HG03457 (cell line): Measurements from ENCODE around the gene BRICD5.

Source experiments
- ATAC-seq: cut with Tn5 transposase; IDR thresholded peaks from one replicate; pipeline ENCODE4 v1.9.1; 2021; ENCODE audit warnings: moderate number of reproducible peaks; ENCODE audit not compliant: unreplicated experiment

Gene BRICD5

DNA sequence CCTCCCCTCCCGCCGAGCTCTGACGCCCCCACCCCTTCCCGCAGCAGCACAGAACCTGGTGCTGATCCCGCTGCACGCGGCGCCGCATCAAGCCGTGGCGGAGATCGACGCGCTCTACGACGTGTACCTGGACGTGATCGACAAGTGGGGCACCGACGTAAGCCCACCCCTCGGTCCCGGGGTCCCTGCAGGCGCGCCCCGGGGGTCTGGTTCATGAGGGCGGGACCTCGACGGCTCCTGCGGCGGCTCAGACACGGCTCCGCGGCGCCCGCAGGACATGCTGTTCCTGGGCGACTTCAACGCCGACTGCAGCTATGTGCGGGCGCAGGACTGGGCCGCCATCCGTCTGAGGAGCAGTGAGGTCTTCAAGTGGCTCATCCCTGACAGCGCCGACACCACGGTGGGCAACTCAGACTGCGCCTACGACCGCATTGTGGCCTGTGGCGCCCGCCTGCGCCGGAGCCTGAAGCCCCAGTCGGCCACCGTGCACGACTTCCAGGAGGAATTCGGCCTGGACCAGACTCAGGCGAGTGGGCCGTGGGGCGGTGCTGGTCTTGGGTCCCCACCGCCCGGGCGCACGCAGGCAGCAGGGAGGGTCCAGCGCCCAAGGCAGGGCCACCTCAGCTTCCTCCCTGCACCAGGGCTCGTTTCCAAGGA lies 27.0 kb upstream of the BRICD5 start:
- ATAC-seq, result no peak

DNA sequence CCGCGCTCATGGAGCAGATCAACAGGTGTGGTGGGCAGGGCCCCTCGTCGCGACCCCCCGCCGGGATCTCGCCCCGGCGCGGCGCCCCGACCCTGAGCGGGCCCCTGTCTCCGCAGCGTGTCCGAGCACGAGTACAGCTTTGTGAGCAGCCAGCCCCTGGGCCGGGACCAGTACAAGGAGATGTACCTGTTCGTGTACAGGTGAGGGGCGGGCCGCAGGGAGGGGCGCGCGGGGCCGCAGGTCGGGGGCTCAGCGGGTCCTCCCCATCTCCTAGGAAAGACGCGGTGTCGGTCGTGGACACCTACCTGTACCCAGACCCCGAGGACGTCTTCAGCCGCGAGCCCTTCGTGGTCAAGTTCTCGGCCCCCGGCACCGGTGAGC lies 26.4 kb upstream of the BRICD5 start:
- ATAC-seq, result no peak

DNA sequence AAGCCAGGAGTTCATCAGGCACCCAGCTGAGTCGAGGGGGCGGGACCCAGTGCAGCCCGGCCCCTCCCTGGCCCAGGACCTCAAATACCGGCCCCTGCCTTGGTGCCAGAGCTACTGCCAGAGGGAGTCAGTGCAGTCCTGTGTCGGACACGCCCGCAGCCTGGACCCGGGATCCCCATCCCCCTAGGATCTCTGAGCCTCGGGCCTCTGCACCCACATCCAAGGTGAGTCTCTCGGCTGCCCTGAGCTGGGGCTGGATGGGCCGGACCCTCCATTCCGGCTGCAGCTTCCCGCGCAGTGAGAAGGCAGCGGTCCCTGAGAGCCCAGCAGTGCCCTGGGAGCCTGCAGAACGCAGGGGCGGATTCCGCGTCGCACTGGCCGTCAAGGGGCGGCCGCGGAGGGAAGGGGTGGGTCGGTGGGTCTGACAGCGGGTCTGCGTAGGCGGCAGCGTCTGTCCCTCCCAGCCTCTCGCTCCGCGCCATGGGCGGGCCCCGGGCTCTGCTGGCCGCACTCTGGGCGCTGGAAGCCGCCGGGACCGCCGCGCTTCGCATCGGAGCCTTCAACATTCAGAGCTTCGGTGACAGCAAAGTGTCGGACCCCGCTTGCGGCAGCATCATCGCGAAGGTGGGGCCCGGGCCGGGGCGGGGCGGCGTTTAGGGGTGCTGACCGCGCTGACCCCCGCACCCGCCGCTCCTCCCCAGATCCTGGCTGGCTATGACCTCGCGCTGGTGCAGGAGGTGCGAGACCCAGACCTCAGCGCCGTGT lies 25.9 kb upstream of the BRICD5 start, which contains the start of gene DNASE1L2:
DNASE1L2 (plus strand) TSS at position 108 of the 765 bp plus-strand sequence; CDS start at position 481, 373 bp downstream.
- no peak for ATAC-seq

DNA sequence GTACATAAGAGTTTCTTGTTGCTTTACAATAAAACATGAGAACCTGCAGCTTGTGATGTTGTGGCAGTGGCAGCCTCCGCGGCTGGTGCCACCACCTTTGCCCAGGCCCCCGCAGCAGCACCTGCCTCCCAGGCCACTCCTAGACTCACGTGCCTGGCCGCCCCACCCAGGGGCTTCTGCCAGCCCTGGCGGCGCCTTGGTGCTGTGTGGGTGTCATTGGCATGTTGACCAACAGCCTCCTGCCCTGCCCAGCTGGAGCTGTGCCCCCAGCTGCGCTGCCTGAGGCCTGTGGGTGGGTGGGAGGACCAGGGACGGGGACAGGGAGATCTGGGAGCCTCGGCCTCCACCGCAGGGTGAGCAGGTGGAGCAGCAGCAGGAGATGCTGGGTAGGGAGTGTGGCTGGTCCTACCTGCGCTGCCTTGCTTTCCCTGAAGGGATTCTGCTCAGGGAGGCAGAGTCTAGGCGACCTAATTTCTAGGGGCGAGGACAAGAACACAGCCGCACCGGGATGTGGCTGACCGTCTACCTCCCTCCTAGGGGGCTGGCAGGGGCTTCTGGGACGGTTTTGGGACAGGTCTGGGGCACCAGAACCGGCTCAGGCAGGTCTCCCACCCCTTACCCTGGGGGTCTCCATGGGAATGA lies 25.2 kb upstream of the BRICD5 start:
- no peak for ATAC-seq

DNA sequence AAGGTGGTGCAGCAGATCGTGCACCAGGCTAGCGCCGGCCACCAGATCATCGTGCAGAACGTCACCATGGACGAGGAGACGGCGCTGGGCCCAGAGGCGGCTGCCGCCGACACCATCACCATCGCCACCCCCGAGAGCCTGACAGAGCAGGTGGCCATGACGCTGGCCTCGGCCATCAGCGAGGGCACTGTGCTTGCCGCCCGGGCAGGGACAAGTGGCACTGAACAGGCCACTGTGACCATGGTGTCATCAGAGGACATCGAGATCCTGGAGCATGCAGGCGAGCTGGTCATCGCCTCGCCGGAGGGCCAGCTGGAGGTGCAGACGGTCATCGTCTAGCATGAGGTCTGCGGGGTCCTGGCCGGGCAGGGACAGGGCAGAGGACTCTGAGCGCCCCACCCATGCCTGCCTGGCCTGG lies 24.6 kb upstream of the BRICD5 start:
- ATAC-seq, result no peak

DNA sequence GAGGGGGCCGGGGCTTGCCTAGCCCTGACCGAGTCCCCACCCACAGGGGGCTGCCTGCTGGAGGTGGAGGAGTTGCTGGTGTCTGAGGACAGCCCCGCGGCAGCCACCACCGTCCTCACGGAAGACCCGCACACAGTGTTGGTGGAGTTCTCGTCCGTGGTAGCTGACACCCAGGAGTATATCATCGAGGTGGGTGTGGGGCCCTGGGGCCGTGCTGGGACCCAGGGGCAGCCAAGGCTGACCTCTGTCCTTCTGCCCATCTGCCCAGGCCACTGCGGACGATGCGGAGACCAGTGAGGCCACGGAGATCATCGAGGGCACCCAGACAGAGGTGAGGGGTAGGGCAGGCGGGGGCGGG lies 24.1 kb upstream of the BRICD5 start:
- ATAC-seq, result no peak

DNA sequence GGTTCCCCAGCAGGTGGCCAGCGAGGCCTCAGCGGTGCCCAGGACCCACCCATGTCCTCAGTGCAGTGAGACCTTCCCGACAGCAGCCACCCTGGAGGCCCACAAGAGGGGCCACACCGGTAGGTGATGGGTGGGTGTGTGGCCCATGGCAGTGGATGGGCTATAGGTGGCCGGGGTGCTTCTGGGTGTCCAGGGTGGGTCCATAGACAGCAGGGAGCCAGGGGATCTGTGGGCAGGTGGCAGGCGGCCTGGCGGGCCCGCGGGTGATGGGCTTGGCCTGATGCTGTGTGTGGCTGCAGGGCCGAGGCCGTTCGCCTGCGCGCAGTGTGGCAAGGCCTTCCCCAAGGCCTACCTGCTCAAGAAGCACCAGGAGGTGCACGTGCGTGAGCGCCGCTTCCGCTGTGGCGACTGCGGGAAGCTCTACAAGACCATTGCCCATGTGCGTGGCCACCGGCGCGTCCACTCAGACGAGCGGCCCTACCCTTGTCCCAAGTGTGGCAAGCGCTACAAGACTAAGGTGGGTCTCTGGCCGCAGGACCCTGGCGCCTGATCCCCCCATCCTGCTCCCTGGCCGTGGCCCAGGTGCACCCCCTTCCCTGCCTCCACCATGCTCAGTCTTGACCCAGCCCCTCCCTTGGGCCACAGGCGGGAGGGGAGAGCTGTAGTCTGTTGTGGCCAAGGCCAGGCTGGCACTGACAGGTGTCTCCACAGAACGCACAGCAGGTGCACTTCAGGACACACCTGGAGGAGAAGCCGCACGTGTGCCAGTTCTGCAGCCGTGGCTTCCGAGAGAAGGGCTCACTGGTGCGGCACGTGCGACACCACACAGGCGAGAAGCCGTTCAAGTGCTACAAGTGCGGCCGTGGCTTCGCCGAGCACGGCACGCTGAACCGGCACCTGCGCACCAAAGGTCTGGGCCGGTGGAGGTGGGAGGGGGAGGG lies 23.5 kb upstream of the BRICD5 start:
- ATAC-seq, result no peak

DNA sequence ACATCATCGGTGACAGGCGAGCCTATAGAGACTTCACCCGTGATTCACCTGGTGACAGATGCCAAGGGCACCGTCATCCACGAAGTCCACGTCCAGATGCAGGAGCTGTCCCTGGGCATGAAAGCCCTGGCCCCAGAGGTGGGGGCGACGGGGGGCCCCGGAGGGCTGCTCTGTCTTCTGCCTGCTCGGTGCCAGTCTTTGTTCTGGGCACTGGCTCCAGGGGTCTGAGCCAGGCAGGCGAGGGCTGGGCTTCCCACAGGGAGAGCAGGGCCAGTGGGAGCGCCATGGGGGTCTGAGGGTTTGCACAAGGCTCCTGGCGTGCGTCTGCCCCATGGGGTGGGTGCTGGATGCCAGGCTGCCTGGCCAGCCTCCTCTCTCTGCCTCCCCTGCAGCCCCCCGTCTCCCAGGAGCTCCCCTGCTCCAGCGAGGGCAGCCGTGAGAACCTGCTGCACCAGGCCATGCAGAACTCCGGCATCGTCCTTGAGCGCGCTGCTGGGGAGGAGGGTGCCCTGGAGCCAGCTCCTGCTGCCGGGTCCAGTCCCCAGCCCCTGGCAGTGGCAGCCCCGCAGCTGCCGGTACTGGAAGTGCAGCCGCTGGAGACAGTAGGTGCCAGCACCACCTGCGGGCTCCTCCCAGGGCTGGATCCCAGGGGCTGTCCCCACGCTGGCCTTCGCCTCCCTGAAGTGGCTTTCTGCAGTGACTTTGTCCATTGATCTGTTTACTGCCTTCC lies 22.5 kb upstream of the BRICD5 start:
- ATAC-seq, result no peak

DNA sequence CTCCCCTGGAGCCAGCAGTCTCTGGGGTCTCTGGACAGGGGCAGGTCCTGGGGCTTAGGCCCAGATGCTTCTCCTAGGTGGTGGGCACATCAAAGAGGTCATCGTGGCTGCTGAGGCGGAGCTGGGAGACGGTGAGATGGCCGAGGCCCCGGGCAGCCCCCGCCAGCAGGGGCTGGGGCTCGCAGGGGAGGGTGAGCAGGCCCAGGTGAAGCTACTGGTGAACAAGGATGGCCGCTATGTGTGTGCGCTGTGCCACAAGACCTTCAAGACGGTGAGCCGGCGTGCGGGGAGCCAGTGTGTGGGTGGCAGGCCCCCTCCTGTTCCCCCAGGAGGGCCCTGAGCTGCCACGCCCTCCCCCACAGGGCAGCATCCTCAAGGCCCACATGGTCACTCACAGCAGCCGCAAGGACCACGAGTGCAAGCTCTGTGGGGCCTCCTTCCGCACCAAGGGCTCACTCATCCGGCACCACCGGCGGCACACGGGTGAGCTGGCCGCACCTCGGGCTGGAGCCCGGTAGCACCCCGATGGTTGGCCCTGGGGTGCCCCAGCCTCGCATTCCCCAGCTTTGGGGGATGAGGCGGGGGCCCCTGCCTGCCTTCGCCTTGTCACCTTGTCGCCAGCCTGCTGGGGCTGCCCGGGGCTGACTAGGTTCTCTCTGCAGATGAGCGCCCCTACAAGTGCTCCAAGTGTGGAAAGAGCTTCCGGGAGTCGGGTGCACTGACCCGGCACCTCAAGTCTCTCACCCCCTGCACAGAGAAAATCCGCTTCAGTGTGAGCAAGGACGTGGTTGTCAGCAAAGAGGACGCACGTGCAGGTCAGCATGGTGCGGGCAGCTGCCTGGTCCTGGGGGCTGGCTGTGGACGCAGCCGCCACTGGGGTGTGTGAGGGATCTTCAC lies 21.7 kb upstream of the BRICD5 start:
- ATAC-seq, result no peak

DNA sequence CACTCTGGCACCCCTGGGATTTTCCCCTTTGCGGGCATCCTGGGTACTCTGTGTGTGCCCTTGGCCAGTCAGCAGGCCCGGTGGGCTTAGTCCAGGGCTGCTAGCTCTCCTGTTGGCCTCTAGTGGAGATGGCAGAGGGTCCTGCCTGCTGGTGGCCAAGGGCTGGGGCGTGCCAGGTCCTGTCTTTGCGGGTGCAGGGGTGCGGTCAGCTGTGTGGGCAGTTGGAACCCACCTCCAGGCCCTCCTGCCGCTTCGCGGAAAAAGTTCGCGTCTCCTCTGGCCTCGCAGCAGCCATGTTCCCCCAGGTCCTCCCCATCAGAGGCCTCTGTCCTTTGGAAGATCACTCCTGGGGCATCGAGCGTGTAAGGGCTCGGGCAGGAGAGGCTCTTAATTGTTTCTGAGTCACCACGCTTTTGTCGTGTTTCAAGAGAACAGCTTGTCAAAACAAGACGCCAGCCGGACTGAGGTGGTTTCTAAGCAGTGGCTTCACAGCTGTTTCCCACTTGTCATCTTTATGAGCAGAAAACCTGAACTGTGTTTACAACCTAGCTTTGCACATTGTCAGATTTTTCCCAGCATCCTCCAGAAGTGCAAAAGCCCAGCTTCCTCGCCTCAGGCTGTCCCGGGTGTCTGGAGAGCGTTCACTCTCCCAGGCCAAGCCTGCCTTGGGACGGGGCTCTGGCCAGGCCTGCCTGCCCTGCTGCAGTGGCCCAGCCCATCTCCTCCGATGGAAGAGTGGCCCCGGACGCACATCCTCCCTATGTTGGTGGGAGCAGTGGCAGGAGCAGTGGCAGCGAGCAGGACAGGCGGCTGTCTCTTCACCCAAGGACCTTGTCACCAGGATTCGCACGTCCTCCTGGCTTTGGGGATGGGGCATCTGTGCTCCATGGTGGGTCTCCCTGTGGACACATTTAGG lies 20.6 kb upstream of the BRICD5 start:
- ATAC-seq, result no peak

DNA sequence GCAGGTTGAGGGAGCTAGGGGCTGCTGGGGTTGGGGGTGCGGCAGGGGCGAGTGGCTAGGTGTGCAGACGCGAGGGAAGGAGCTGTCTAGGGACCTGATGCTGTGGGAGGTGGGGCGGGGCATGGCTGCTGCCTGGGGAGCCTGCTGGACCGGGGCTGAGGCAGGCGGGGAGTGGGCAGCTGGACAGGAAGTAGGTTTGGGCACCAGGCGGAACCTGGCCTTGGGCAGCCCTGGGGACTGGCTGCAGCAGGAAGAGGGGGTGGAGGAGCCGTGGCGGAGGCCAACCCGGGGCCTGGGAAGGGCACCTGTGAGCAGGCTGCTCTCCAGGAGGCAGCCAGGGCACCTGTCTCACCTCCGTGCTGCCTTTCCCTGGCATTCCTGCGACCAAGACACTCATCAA lies 19.7 kb upstream of the BRICD5 start:
- no peak for ATAC-seq

DNA sequence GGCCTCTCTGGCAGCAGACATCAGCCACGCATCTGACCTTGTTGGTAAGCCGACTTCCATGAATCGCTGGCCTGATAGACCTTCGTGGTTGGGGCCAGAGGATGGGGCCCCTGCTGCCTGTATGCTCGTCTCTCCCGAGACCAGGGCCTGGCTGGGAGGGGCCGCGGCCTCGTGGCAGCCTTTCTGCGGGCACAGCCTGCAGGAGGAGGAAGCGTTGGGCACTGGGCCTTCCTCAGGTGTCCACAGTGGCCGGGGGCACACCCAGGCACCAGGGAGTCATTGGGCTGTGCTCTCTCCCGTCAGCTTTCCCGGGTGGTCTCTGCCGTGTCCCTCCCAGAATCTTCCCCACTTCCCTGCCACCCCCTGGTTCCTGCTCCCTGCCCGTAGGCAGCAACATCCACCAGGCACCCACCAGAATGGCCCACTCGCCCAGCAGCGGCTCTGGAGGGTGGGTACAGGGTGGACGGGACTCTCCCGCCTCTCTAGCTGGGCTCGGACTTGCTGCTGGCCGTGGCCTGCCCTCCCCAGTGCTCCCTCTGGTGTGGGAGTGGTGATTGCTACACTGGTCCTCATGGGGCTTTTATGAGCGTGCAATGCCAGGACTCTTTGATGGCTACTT lies 19.1 kb upstream of the BRICD5 start:
- ATAC-seq, result no peak

DNA sequence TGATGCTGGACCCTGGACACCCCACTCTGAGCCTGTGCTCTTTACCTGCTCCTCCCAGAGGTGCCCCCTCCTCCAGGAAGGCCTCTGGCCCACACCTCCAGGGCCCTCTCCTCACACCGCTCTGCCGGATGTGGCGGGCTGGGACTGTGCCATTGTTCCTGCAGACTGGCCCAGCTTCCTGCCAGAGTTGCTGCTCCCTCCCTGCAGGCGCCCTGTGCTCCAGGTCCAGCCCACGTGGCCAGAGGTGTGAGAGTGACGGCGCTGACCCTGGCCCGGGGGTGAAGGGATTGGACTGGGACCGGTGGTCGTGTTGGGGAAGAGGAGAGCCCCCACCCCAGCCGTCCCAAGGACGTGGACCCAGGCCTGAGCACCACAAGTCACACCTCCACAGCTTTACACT lies 18.4 kb upstream of the BRICD5 start:
- no peak for ATAC-seq

DNA sequence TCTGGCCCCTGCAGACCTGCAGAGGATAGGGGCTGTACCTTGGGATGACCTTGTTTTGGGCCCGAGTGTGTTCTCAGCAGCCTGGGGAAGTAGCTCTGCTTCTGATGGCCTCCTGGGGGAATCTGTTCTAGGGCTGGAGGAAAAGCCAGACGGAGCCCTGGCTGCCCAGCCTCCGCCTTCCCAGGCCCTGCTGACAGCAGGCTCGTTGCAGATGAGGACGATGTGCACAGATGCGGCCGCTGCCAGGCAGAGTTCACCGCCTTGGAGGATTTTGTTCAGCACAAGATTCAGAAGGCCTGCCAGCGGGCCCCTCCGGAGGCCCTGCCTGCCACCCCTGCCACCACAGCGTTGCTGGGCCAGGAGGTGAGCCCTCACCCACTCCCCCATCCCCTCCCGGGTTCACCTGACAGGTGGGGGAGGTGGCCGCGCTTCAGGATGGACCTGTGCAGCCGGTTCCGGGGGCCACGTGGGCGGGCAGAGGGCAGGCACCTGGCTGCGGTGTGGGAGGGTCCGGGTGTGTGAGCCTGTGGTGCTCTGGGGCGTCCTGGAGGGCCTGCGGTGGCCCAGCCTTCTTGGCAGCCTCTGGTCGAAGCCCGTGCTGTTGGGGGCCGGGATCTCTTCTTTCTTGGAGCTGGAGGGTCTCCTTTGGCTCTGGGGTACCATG lies 17.6 kb upstream of the BRICD5 start:
- no peak for ATAC-seq

DNA sequence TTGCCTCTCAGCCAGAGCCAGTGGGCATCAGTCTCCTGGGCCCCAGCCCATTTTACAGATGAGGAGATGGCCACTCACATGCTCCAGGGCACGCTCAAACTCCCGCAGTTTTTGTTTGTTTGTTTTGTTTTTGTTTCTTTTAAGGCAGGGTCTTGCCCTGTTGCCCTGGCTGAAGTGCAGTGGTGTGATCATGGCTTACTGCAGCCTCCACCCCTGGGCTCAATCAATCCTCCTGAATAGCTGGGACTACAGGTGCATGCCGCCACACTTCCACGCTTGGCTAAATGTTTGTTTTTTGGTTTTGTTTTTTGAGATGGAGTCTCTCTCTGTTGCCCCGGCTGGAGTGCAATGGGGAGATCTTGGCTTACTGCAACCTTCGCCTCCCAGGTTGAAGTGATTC lies 16.3 kb upstream of the BRICD5 start:
- no peak for ATAC-seq

DNA sequence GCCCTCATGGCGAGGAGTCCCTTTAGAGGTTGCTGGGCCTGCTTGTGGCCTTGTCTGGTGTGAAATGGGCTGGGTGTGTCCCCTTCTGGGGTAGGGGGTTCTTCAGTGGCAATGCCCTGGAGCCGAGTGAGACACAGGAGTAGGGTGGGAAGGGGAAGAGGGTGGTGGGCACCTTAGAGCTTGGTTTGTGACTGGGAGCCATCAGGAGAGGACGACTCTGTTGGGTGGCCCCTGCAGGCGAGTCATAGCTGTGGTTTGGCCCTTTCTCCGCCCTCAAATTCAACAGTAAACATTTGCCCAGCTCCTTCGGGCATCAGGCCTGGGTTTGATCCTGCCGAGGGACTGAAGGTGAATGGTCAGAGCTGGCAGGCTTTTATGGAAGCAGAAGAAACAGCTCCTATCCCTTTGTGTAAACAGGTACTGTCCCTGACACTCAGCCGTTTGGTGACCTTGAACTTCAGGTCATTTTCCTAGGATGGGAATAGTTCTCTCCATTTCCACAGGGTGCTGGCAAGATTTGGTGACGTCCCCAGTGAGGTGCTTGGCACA lies 15.7 kb upstream of the BRICD5 start:
- ATAC-seq, result no peak

DNA sequence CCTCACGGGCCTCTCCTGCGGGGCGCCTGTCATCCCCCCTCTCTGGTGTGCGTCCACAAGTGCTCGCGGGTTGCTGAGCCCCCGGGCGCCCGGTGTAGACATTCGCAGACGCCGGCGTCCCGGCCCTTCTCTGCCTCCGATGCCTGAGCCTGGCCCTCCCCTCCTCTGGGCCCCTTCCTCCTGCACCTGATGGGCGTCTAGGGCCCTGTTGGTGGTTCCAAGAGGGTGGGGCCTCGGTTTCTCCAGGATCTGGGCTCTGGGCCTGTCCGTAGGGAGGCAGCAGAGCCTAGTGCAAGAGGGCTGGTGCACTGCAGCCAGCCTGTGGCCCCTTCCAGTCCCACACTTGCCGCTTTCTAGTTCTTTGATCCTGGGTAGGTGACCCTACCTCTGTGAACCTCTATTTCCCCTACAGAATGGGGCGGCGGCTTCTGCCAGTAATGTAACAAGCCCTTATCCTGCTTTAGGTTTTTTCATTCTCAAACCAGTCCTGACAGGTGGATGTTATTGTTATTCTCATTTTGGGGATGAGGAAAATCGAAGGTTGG lies 13.4 kb upstream of the BRICD5 start:
- peak; percentile 4 for ATAC-seq
